ENCODE results near the gene ADRA2C.
A peak's percentile ranks its signal among the peaks of the same experiment; 100 is the strongest.

The ADRA2C gene

GRCh38 chr4:3760841-3761240 lies 5.3 kb upstream of the ADRA2C start:
- peaks cover 9% of the 10 kb centered on the region; the same call in 1 of the 2 replicates for H3K9me3 ChIP-seq (ENCODE audit: insufficient read depth, low read length)
- TF ChIP-seq YY1 (IDR thresholded peaks at IDR 0.05; ENCODE audit: insufficient read depth, insufficient read length) (no peak), ZNF274 (IDR thresholded peaks at IDR 0.05; ENCODE audit: low read depth, low read length) (no peak), SUZ12 (IDR thresholded peaks at IDR 0.05; ENCODE audit: extremely low read depth, insufficient read depth, insufficient read length) (no peak)
- no peak overlapping the region for H3K4me3 ChIP-seq (ENCODE audit: insufficient read length, low read depth)
- H3K27me3 ChIP-seq (ENCODE audit: insufficient read depth, insufficient read length) = peaks cover 16% of the 10 kb centered on the region
- no peak overlapping the region for H3K9ac ChIP-seq (ENCODE audit: insufficient read length, low read depth)
- no peaks in the 10 kb centered on the region for H3K36me3 ChIP-seq (ENCODE audit: insufficient read depth, insufficient read length, low read length)
- peaks cover 10% of the 10 kb centered on the region for H3K4me1 ChIP-seq (ENCODE audit: insufficient read depth, insufficient read length)
- no peak for DNase-seq (ENCODE audit: low read depth, low spot score)

GRCh38 chr4:3762264-3762663 lies 3.9 kb upstream of the ADRA2C start:
- TF ChIP-seq SUZ12 (IDR thresholded peaks at IDR 0.05; ENCODE audit: extremely low read depth, insufficient read depth, insufficient read length) = no peak
- no peak for TF ChIP-seq ZNF274 (IDR thresholded peaks at IDR 0.05; ENCODE audit: low read depth, low read length)
- TF ChIP-seq YY1 (IDR thresholded peaks at IDR 0.05; ENCODE audit: insufficient read depth, insufficient read length) = no peak
- no peaks in the 10 kb centered on the region for H3K36me3 ChIP-seq (ENCODE audit: insufficient read depth, insufficient read length, low read length)
- H3K4me1 ChIP-seq (ENCODE audit: insufficient read depth, insufficient read length) = peaks cover 17% of the 10 kb centered on the region
- no peak for DNase-seq (ENCODE audit: low read depth, low spot score)
- peaks cover 21% of the 10 kb centered on the region for H3K27me3 ChIP-seq (ENCODE audit: insufficient read depth, insufficient read length)
- peaks cover 4% of the 10 kb centered on the region; the same call in 1 of the 2 replicates for H3K9me3 ChIP-seq (ENCODE audit: insufficient read depth, low read length)
- no peak overlapping the region for H3K9ac ChIP-seq (ENCODE audit: insufficient read length, low read depth)
- no peak overlapping the region for H3K4me3 ChIP-seq (ENCODE audit: insufficient read length, low read depth)

GRCh38 chr4:3762753-3763549 lies 3.2 kb upstream of the ADRA2C start:
- Histone ChIP-seq H3K4me1 (ENCODE audit: insufficient read depth, insufficient read length) (peaks cover 21% of the 10 kb centered on the region), H3K27me3 (ENCODE audit: insufficient read depth, insufficient read length) (peaks cover 21% of the 10 kb centered on the region), H3K9ac (ENCODE audit: insufficient read length, low read depth) (no peak overlapping the region), H3K9me3 (ENCODE audit: insufficient read depth, low read length) (peaks cover 4% of the 10 kb centered on the region; the same call in 1 of the 2 replicates), H3K4me3 (ENCODE audit: insufficient read length, low read depth) (no peak overlapping the region), H3K36me3 (ENCODE audit: insufficient read depth, insufficient read length, low read length) (peaks cover 4% of the 10 kb centered on the region)
- no peak for DNase-seq (ENCODE audit: low read depth, low spot score)
- no peak for TF ChIP-seq YY1 (IDR thresholded peaks at IDR 0.05; ENCODE audit: insufficient read depth, insufficient read length)

- Histone ChIP-seq H3K4me1 (ENCODE audit: insufficient read depth, insufficient read length) (peaks cover 29% of the 10 kb centered on the region), H3K9ac (ENCODE audit: insufficient read length, low read depth) (peak overlapping the region; percentile 85), H3K9me3 (ENCODE audit: insufficient read depth, low read length) (peaks cover 4% of the 10 kb centered on the region; the same call in 1 of the 2 replicates), H3K27me3 (ENCODE audit: insufficient read depth, insufficient read length) (peaks cover 21% of the 10 kb centered on the region), H3K4me3 (ENCODE audit: insufficient read length, low read depth) (peak overlapping the region; percentile 64), H3K36me3 (ENCODE audit: insufficient read depth, insufficient read length, low read length) (peaks cover 4% of the 10 kb centered on the region)
- no peak for DNase-seq (ENCODE audit: low read depth, low spot score)
- TF ChIP-seq YY1 (IDR thresholded peaks at IDR 0.05; ENCODE audit: insufficient read depth, insufficient read length) (no peak), SUZ12 (IDR thresholded peaks at IDR 0.05; ENCODE audit: extremely low read depth, insufficient read depth, insufficient read length) (no peak), ZNF274 (IDR thresholded peaks at IDR 0.05; ENCODE audit: low read depth, low read length) (no peak)
These were observed 732 bp upstream of the ADRA2C start for GRCh38 chr4:3765271-3766035.

- peak overlapping the region; percentile 54 for H3K4me3 ChIP-seq (ENCODE audit: insufficient read length, low read depth)
- peak overlapping the region; percentile 74 for H3K9ac ChIP-seq (ENCODE audit: insufficient read length, low read depth)
These were observed 792 bp downstream of the ADRA2C start for GRCh38 chr4:3766785-3767569.

GRCh38 chr4:3767570-3768288 lies 1.5 kb downstream of the ADRA2C start:
- no peak overlapping the region for H3K9ac ChIP-seq (ENCODE audit: insufficient read length, low read depth)
- DNase-seq (ENCODE audit: low read depth, low spot score) = no peak

More at GRCh38 chr4:3766785-3767569, 792 bp downstream of the ADRA2C start:
- DNase-seq (ENCODE audit: low read depth, low spot score) = no peak
- peaks cover 21% of the 10 kb centered on the region for H3K27me3 ChIP-seq (ENCODE audit: insufficient read depth, insufficient read length)
- peaks cover 4% of the 10 kb centered on the region for H3K36me3 ChIP-seq (ENCODE audit: insufficient read depth, insufficient read length, low read length)
- TF ChIP-seq SUZ12 (IDR thresholded peaks at IDR 0.05; ENCODE audit: extremely low read depth, insufficient read depth, insufficient read length) (no peak), ZNF274 (IDR thresholded peaks at IDR 0.05; ENCODE audit: low read depth, low read length) (no peak), YY1 (IDR thresholded peaks at IDR 0.05; ENCODE audit: insufficient read depth, insufficient read length) (no peak)
- H3K4me1 ChIP-seq (ENCODE audit: insufficient read depth, insufficient read length) = peaks cover 39% of the 10 kb centered on the region
- peaks cover 4% of the 10 kb centered on the region; the same call in 1 of the 2 replicates for H3K9me3 ChIP-seq (ENCODE audit: insufficient read depth, low read length)

More at GRCh38 chr4:3767570-3768288, 1.5 kb downstream of the ADRA2C start:
- Histone ChIP-seq H3K4me3 (ENCODE audit: insufficient read length, low read depth) (no peak overlapping the region), H3K9me3 (ENCODE audit: insufficient read depth, low read length) (peaks cover 4% of the 10 kb centered on the region; the same call in 1 of the 2 replicates), H3K36me3 (ENCODE audit: insufficient read depth, insufficient read length, low read length) (peaks cover 4% of the 10 kb centered on the region), H3K4me1 (ENCODE audit: insufficient read depth, insufficient read length) (peaks cover 43% of the 10 kb centered on the region), H3K27me3 (ENCODE audit: insufficient read depth, insufficient read length) (peaks cover 21% of the 10 kb centered on the region)
- TF ChIP-seq SUZ12 (IDR thresholded peaks at IDR 0.05; ENCODE audit: extremely low read depth, insufficient read depth, insufficient read length) (no peak), YY1 (IDR thresholded peaks at IDR 0.05; ENCODE audit: insufficient read depth, insufficient read length) (no peak), ZNF274 (IDR thresholded peaks at IDR 0.05; ENCODE audit: low read depth, low read length) (no peak)
